ENCODE data around the gene NPPC.

- TF ChIP-seq CTCF (IDR thresholded peaks at IDR 0.05): no peak
- no peak for TF ChIP-seq POLR2AphosphoS5 (IDR thresholded peaks at IDR 0.05)
- no peak for TF ChIP-seq EP300 (IDR thresholded peaks at IDR 0.05)
- TF ChIP-seq POLR2A (IDR thresholded peaks at IDR 0.05): no peak
These were observed 29.7 kb upstream of the NPPC start for GRCh38 chr2:231955758-231956472.
